ENCODE results near the gene CRACR2B. TPM values are rescaled to one million over a fixed set of nuclear protein-coding genes. Genes with fewer than 3 reads are reported as not detected.

Gene CRACR2B
- total and polyA plus RNA-seq, 10 donors, result 6.1 to 34.1 (median 14.5) TPM

GRCh38 chr11:861105-861479, 33.4 kb downstream of the CRACR2B start:
- no peaks in the 10 kb centered on the region for H3K9me3 ChIP-seq
- no peak for DNase-seq
- H3K36me3 ChIP-seq, result peaks cover 0 to 39% (median 5%) of the 10 kb centered on the region in 6 donors
- H3K27ac ChIP-seq, result peak overlapping the region in 1 of 8 donors; percentile 54
- H3K4me3 ChIP-seq, result no peak overlapping the region
- 80 to 86% (median 85%) methylated on average over 14 of the region's 14 CpGs for WGBS, 5 donors
- H3K27me3 ChIP-seq (replicated peaks in 1 of 7), result no peaks in the 10 kb centered on the region
- H3K4me1 ChIP-seq, result peaks cover 0 to 70% (median 33%) of the 10 kb centered on the region in 6 donors
- TF ChIP-seq CTCF (IDR thresholded peaks at IDR 0.05 in 8 of 11, conservative IDR thresholded peaks at IDR 0.05 in 3 of 11) (no peak), POLR2AphosphoS5 (IDR thresholded peaks at IDR 0.05) (no peak), POLR2A (IDR thresholded peaks at IDR 0.05) (no peak)
- intact Hi-C loops (cut with DNase I; ENCODE audit: low total_unique reads), result no loop called here

GRCh38 chr11:862081-862661, 34.5 kb downstream of the CRACR2B start:
- H3K36me3 ChIP-seq, result peaks cover 0 to 50% (median 12%) of the 10 kb centered on the region in 6 donors
- peaks cover 0 to 70% (median 29%) of the 10 kb centered on the region in 6 donors for H3K4me1 ChIP-seq
- intact Hi-C loops (cut with DNase I; ENCODE audit: low total_unique reads), result no loop called here
- TF ChIP-seq POLR2AphosphoS5 (IDR thresholded peaks at IDR 0.05) (peak; percentile 57 to 68 (median 57)), CTCF (IDR thresholded peaks at IDR 0.05 in 8 of 11, conservative IDR thresholded peaks at IDR 0.05 in 3 of 11) (no peak), POLR2A (IDR thresholded peaks at IDR 0.05) (no peak)
- DNase-seq, result no peak
- H3K27ac ChIP-seq, result peak overlapping the region in 3 of 8 donors; percentile 9 to 40 (median 31)
- H3K27me3 ChIP-seq (replicated peaks in 1 of 7), result no peaks in the 10 kb centered on the region
- 62 to 75% (median 71%) methylated on average over 14 to 20 of the region's 20 CpGs for WGBS, 5 donors
- no peak overlapping the region for H3K4me3 ChIP-seq
- no peaks in the 10 kb centered on the region for H3K9me3 ChIP-seq

- WGBS, 5 donors, result 67 to 92% (median 84%) methylated on average over 4 to 12 of the region's 12 CpGs
- Histone ChIP-seq H3K4me3 (no peak overlapping the region), H3K4me1 (peaks cover 0 to 68% (median 27%) of the 10 kb centered on the region in 6 donors), H3K36me3 (peaks cover 0 to 55% (median 12%) of the 10 kb centered on the region in 6 donors), H3K27me3 (replicated peaks in 1 of 7) (no peaks in the 10 kb centered on the region), H3K27ac (peak overlapping the region in 3 of 8 donors; percentile 9 to 40 (median 31)), H3K9me3 (no peaks in the 10 kb centered on the region)
- intact Hi-C loops (cut with DNase I; ENCODE audit: low total_unique reads), result no loop called here
- peak in 1 of 3 donors; percentile 47 for TF ChIP-seq POLR2AphosphoS5 (IDR thresholded peaks at IDR 0.05)
- TF ChIP-seq POLR2A (IDR thresholded peaks at IDR 0.05), result no peak
- no peak for DNase-seq
These were observed 34.9 kb downstream of the CRACR2B start for GRCh38 chr11:862696-863022.

- no peak for DNase-seq
- H3K27me3 ChIP-seq (replicated peaks in 1 of 7), result no peaks in the 10 kb centered on the region
- intact Hi-C loops (cut with DNase I; ENCODE audit: low total_unique reads), result no loop called here
These were observed 35.5 kb downstream of the CRACR2B start for GRCh38 chr11:863023-863909.

More at GRCh38 chr11:863023-863909, 35.5 kb downstream of the CRACR2B start:
- H3K4me1 ChIP-seq, result peaks cover 0 to 67% (median 24%) of the 10 kb centered on the region in 6 donors
- 82 to 89% (median 87%) methylated on average over 20 to 24 of the region's 24 CpGs for WGBS, 5 donors
- no peaks in the 10 kb centered on the region for H3K9me3 ChIP-seq
- H3K4me3 ChIP-seq, result no peak overlapping the region
- TF ChIP-seq POLR2AphosphoS5 (IDR thresholded peaks at IDR 0.05) (peak in 2 of 3 donors; percentile 27 to 59), CTCF (IDR thresholded peaks at IDR 0.05 in 8 of 11, conservative IDR thresholded peaks at IDR 0.05 in 3 of 11) (no peak)
- peaks cover 0 to 61% (median 12%) of the 10 kb centered on the region in 6 donors for H3K36me3 ChIP-seq
- peak overlapping the region in 2 of 8 donors; percentile 31 to 40 for H3K27ac ChIP-seq

All from spleen (tissue), 11 donors.